Measurements from ENCODE around the gene PTDSS2. TPM values are rescaled to one million over a fixed set of nuclear protein-coding genes. Genes with fewer than 3 reads are reported as not detected.
A peak's percentile ranks its signal among the peaks of the same experiment; 100 is the strongest.

Gene PTDSS2
- total and polyA plus RNA-seq, 2 of the 13 experiments (the other 11 are each of a cell fraction or from before 2014, with no cell fraction given), result 21.7 to 26.4 TPM

- no peak for TF ChIP-seq ATF1 (CRISPR knock-in tag; IDR thresholded peaks at IDR 0.05)
- no peak for TF ChIP-seq SYNCRIP (IDR thresholded peaks at IDR 0.05; ENCODE audit: insufficient read depth, low read depth, low read length)
- TF ChIP-seq ZNF576 (CRISPR knock-in tag; IDR thresholded peaks at IDR 0.05), result no peak
- no peak for TF ChIP-seq MTA3 (CRISPR knock-in tag; IDR thresholded peaks at IDR 0.05)
- no peak for TF ChIP-seq IKZF4 (CRISPR knock-in tag; IDR thresholded peaks at IDR 0.05; ENCODE audit: borderline replicate concordance, low read depth, not compliant biosample characterization)
- peak; percentile 87 for TF ChIP-seq ZBTB33 (CRISPR knock-in tag; IDR thresholded peaks at IDR 0.05)
- no peak for TF ChIP-seq TEAD2 (CRISPR knock-in tag; IDR thresholded peaks at IDR 0.05)
- peak; percentile 28; the same call in 1 of the 2 replicates for TF ChIP-seq RAD21 (CRISPR knock-in tag; IDR thresholded peaks at IDR 0.05)
- 0 out of 2 replicates have a peak, but pooled peaks have one; percentile 18 for TF ChIP-seq ZNF362 (CRISPR knock-in tag; IDR thresholded peaks at IDR 0.05; ENCODE audit: borderline replicate concordance)
- TF ChIP-seq DBP (CRISPR knock-in tag; IDR thresholded peaks at IDR 0.05; ENCODE audit: not compliant biosample characterization), result no peak
- no peak for TF ChIP-seq TEF (CRISPR knock-in tag; IDR thresholded peaks at IDR 0.05)
- TF ChIP-seq ZSCAN20 (CRISPR knock-in tag; IDR thresholded peaks at IDR 0.05; ENCODE audit: borderline replicate concordance), result no peak
- no peak for TF ChIP-seq PBX2 (CRISPR knock-in tag; IDR thresholded peaks at IDR 0.05)
- TF ChIP-seq PRDM4 (CRISPR knock-in tag; IDR thresholded peaks at IDR 0.05; ENCODE audit: borderline replicate concordance), result no peak
- no peak for TF ChIP-seq NFIB (CRISPR knock-in tag; IDR thresholded peaks at IDR 0.05; ENCODE audit: borderline replicate concordance)
- TF ChIP-seq ZBTB37 (CRISPR knock-in tag; IDR thresholded peaks at IDR 0.05), result no peak
- TF ChIP-seq FOXO1 (CRISPR knock-in tag; IDR thresholded peaks at IDR 0.05), result no peak
- no peak for TF ChIP-seq PAWR (CRISPR knock-in tag; IDR thresholded peaks at IDR 0.05; ENCODE audit: borderline replicate concordance)
These were observed 70.5 kb downstream of the PTDSS2 start (continued) for GRCh38 chr11:520428-521176.
